Measurements from ENCODE around the gene TBK1. TPM values are rescaled to one million over a fixed set of nuclear protein-coding genes. Genes with fewer than 3 reads are reported as not detected.

The TBK1 gene
- total RNA-seq = 18.4 and 20.9 TPM in 2 replicates

GRCh38 chr12:64451687-64452558 is at the start of gene TBK1:
Gene TBK1, plus strand, starts transcription at chr12:64452120. Its CDS starts 3,751 bp downstream, at chr12:64455871.

GRCh38 chr12:64403707-64404469 is 48.0 kb upstream of the TBK1 start, which contains the start of gene XPOT:
Gene XPOT, plus strand, starts transcription at chr12:64404392. Its CDS starts 5,644 bp downstream, at chr12:64410036.

Other genes starting within 250 kb of the TBK1 start
- gene KICS2, start 229.8 kb upstream of the TBK1 start, total RNA-seq = 7.7 and 9.8 TPM in 2 replicates
- 4.8 and 11.9 TPM in 2 replicates for gene C12orf56, start 61.4 kb upstream of the TBK1 start, total RNA-seq
- 80.8 and 110 TPM in 2 replicates for gene XPOT, start 47.7 kb upstream of the TBK1 start, total RNA-seq
- gene RASSF3, start 158.4 kb downstream of the TBK1 start, total RNA-seq = 3.3 and 9.0 TPM in 2 replicates

Measured in subcutaneous preadipocyte (primary cell).